Thoracic aorta (tissue), 2 donors: ENCODE measurements around the gene CNGB1. TPM values are rescaled to one million over a fixed set of nuclear protein-coding genes. Genes with fewer than 3 reads are reported as not detected.

Experiments
- ATAC-seq: fragments of 150-250 bp; one replicate; pipeline ENCODE4 v1.8.0; 2017; ENCODE audit warnings: low read depth; ENCODE audit not compliant: insufficient number of reproducible peaks, low FRiP score
- DNase-seq: peaks from one replicate; pipeline ENCODE4 v3.0.0-alpha.2; 2020; ENCODE audit warnings: low spot score
- H3K27ac ChIP-seq, 2 donors: fragments of 200-600 bp; sonication (generic); 1 replicate in 1 of 2; 2 replicates in 1 of 2; pipeline ENCODE4 v1.5.1; 2016; ENCODE audit warnings: mild to moderate bottlenecking in 2 of 2, moderate library complexity in 2 of 2
- H3K27me3 ChIP-seq: fragments of 200-600 bp; sonication (generic); replicated peaks from 2 replicates; pipeline ENCODE4 v1.6.0; 2016; ENCODE audit warnings: mild to moderate bottlenecking; ENCODE audit not compliant: insufficient read depth
- H3K36me3 ChIP-seq: fragments of 200-600 bp; sonication (generic); one replicate; pipeline ENCODE4 v1.5.1; 2016
- H3K4me1 ChIP-seq, 2 donors: fragments of 200-600 bp; sonication (generic); 1 replicate in 1 of 2; 2 replicates in 1 of 2; pipeline versions ENCODE4 v1.5.1 to v1.6.0; 2016; ENCODE audit warnings: low read depth in 2 of 2, mild to moderate bottlenecking in 1 of 2; ENCODE audit not compliant: control insufficient read depth in 1 of 2
- H3K4me3 ChIP-seq: fragments of 200-600 bp; sonication (generic); 2 replicates; pipeline ENCODE4 v1.5.1; 2016; ENCODE audit warnings: mild to moderate bottlenecking
- H3K9me3 ChIP-seq: fragments of 200-600 bp; sonication (generic); 2 replicates; pipeline ENCODE4 v1.5.1; 2016
- total RNA-seq, 2 donors: library from RNA; depleted of rRNA; stranded (reverse); fragments of >200 nt; gene quantifications; one replicate each; pipeline versions ENCODE4 v1.1.0 to v1.2.3, GENCODE V29; 2016
- TF ChIP-seq, protein P1 (sequence below): fragments of 200-600 bp; sonication (generic); IDR thresholded peaks from one replicate; pipeline ENCODE4 v1.5.1; 2019; ENCODE audit warnings: antibody characterized with exemption

The CNGB1 gene
- total RNA-seq, 2 donors from 2014 or later: not detected

DNA sequence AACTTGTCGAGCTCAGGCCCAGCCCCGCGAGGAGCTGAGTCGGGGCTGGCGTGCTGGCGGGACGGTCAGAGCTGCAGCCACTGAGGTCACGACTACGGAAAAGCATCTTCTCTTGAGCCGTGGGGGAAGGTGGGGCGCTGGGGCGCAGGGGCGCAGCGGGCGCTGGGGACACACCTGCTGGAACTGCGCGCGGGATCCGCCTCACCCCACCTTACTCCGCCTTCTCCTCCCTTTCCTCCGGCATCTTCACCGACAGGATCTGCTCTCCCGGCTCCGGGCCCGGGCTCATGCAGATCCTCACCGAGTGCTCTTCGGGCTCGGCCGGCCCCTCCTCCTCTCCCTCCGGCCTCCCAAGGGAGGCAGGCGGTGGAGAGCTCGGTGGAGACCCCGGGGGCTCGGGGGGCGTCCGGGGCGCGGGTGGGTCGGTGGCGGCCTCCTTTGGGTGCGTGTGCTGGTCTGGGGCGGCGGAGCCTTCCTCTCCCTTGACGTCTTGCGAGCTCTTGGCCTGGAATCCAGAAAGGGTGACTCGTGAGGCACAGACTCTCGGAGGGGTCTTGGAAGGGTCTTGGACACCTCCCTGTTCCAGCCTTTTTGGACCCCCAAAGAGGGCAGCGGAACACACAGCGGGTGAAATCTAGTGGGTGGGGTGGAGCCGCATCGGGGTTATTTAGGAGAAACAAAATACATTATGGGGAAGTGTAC, 86.8 kb downstream of the CNGB1 start:
- Histone ChIP-seq H3K9me3 (no peaks in the 10 kb centered on the region), H3K4me3 (peak overlapping the region; percentile 28), H3K4me1 (peaks cover 4 to 7% of the 10 kb centered on the region in 2 donors), H3K36me3 (no peaks in the 10 kb centered on the region), H3K27me3 (no peaks in the 10 kb centered on the region), H3K27ac (no peak overlapping the region)
- TF ChIP-seq, protein P1, sequence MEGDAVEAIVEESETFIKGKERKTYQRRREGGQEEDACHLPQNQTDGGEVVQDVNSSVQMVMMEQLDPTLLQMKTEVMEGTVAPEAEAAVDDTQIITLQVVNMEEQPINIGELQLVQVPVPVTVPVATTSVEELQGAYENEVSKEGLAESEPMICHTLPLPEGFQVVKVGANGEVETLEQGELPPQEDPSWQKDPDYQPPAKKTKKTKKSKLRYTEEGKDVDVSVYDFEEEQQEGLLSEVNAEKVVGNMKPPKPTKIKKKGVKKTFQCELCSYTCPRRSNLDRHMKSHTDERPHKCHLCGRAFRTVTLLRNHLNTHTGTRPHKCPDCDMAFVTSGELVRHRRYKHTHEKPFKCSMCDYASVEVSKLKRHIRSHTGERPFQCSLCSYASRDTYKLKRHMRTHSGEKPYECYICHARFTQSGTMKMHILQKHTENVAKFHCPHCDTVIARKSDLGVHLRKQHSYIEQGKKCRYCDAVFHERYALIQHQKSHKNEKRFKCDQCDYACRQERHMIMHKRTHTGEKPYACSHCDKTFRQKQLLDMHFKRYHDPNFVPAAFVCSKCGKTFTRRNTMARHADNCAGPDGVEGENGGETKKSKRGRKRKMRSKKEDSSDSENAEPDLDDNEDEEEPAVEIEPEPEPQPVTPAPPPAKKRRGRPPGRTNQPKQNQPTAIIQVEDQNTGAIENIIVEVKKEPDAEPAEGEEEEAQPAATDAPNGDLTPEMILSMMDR: no peak
- ATAC-seq: no peak
- no peak for DNase-seq

DNA sequence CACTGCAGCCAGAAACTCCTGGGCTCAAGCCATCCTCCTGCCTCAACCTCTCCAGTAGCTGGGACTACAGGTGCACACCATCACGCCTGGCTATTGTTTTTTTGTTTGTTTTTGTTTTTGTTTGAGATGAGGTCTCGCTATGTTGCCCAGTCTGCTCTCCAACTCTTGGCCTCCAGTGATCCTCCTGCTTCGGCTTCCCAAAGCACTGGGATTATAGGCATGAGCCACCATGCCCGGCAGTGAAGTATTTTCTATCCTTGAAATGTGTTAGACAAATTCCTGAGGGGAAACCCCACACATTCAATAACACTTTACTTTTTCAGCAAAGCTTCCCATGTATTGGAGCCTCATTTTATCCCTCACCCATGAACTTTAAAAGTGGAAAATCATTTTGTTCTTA, 87.4 kb downstream of the CNGB1 start:
- no peaks in the 10 kb centered on the region for H3K27me3 ChIP-seq
- no peak overlapping the region for H3K27ac ChIP-seq
- DNase-seq (no peak), ATAC-seq (no peak)
- no peaks in the 10 kb centered on the region for H3K9me3 ChIP-seq
- TF ChIP-seq, protein P1: no peak
- H3K4me3 ChIP-seq: peak overlapping the region; percentile 28
- H3K36me3 ChIP-seq: no peaks in the 10 kb centered on the region
- H3K4me1 ChIP-seq: peaks cover 4 to 7% of the 10 kb centered on the region in 2 donors

DNA sequence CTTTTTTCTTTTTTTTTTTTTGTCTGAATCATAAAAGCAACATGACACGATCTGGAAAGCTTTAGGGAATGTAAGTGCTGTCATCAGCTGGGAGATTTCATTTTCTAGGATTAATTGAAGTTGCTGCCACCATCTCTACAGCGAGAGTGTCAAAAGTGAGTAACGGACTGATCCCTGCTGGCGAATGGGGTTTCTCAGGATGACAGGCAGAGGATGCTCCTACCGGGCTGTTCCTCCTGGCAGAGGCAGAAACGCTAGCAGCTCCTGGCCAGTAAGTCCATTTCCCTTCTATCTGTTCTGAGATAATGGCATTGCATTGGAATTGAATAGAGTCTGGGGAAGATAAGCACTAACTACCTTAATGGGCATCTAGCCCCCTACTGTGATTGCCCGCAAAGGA, 88.1 kb downstream of the CNGB1 start:
- no peak overlapping the region for H3K27ac ChIP-seq
- H3K9me3 ChIP-seq: no peaks in the 10 kb centered on the region
- no peaks in the 10 kb centered on the region for H3K36me3 ChIP-seq
- no peak for DNase-seq
- no peak overlapping the region for H3K4me3 ChIP-seq
- no peak for ATAC-seq
- TF ChIP-seq, protein P1: no peak
- H3K4me1 ChIP-seq: peaks cover 4 to 7% of the 10 kb centered on the region in 2 donors
- H3K27me3 ChIP-seq: no peaks in the 10 kb centered on the region

DNA sequence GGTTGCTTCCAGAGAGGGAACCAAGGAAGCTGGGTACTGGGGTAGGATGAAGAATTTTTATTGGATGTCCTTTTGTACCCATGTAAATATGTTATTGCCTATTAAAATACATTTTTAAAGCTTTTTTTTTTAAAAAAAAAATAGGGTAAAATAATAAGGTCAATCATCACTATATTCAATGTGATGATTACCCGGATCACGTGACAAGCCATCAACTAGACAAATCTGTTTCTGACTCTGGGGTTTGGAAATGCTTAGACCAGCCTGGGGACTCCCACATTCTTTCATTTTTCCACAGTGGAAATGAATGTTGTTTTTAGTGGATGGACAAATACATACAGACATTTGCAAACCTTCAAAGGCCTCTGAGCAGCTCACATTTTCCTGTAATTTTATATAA, 88.7 kb downstream of the CNGB1 start:
- TF ChIP-seq, protein P1: no peak
- Histone ChIP-seq H3K4me3 (no peak overlapping the region), H3K27ac (no peak overlapping the region), H3K4me1 (peaks cover 4 to 7% of the 10 kb centered on the region in 2 donors), H3K36me3 (no peaks in the 10 kb centered on the region), H3K27me3 (no peaks in the 10 kb centered on the region), H3K9me3 (no peaks in the 10 kb centered on the region)
- ATAC-seq (no peak), DNase-seq (no peak)

DNA sequence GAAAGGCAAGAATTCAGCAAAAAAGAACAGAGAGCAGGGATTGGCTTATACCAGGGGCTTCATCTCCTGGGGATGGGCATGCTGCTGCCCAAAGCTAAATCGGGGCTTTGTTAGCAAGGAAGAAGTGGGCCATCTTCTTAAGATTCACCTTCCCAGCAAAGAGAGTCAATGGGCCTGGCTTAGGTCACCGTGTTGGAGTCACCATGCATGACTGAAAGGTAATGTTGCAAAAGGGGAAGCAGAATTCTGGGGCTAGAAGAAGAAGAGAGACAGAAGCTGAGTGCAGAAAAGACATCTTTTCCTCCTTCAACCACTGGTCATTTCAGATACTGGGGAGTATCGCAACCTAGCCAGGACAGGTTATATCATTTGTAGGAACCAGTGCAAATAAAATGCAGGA, 92.3 kb downstream of the CNGB1 start:
- H3K36me3 ChIP-seq: no peaks in the 10 kb centered on the region
- no peaks in the 10 kb centered on the region for H3K9me3 ChIP-seq
- ATAC-seq: no peak
- H3K27ac ChIP-seq: no peak overlapping the region
- no peaks in the 10 kb centered on the region for H3K4me1 ChIP-seq
- DNase-seq: no peak
- H3K27me3 ChIP-seq: no peaks in the 10 kb centered on the region
- TF ChIP-seq, protein P1: no peak
- no peak overlapping the region for H3K4me3 ChIP-seq
